Activated CD8-positive, alpha-beta memory T cell treated with anti-CD3 and anti-CD28 coated beads for 48 hours (primary cell): ENCODE data around the gene CTBP2.
A peak's percentile ranks its signal among the peaks of the same experiment; 100 is the strongest.

Experiments used
- DNase-seq, 3 experiments: peaks; one replicate each; pipeline ENCODE4 v3.0.0-alpha.2; 2020; ENCODE audit warnings: low read depth in 2 of 3, low spot score in 2 of 3

The CTBP2 gene

GRCh38 chr10:125026036-125026931 is 134.1 kb downstream of the CTBP2 start:
- no peak for DNase-seq

GRCh38 chr10:125025341-125025740 is 135.0 kb downstream of the CTBP2 start:
- no peak for DNase-seq

- no peak for DNase-seq
These were observed 135.7 kb downstream of the CTBP2 start for GRCh38 chr10:125024497-125025234.

- no peak for DNase-seq
These were observed 136.4 kb downstream of the CTBP2 start for GRCh38 chr10:125023862-125024496.

GRCh38 chr10:125023255-125023654 is 137.1 kb downstream of the CTBP2 start:
- DNase-seq: no peak

- no peak for DNase-seq
These were observed 137.7 kb downstream of the CTBP2 start for GRCh38 chr10:125022671-125023070.

- no peak for DNase-seq
These were observed 138.5 kb downstream of the CTBP2 start for GRCh38 chr10:125021686-125022344.

GRCh38 chr10:125020871-125021270 is 139.5 kb downstream of the CTBP2 start:
- no peak for DNase-seq

GRCh38 chr10:125020386-125020785 is 140.0 kb downstream of the CTBP2 start:
- DNase-seq: no peak

GRCh38 chr10:125018576-125019143 is 141.7 kb downstream of the CTBP2 start:
- no peak for DNase-seq

GRCh38 chr10:125017547-125018298 is 142.6 kb downstream of the CTBP2 start:
- DNase-seq: no peak

GRCh38 chr10:125016611-125017202 is 143.7 kb downstream of the CTBP2 start:
- DNase-seq: no peak

GRCh38 chr10:125016123-125016522 is 144.2 kb downstream of the CTBP2 start:
- no peak for DNase-seq

GRCh38 chr10:125015356-125015944 is 144.9 kb downstream of the CTBP2 start:
- DNase-seq: peak in 1 of 3 experiments; percentile 6

- DNase-seq: no peak
These were observed 145.5 kb downstream of the CTBP2 start for GRCh38 chr10:125014836-125015355.

GRCh38 chr10:125014086-125014830 is 146.1 kb downstream of the CTBP2 start:
- DNase-seq: no peak

- no peak for DNase-seq
These were observed 146.9 kb downstream of the CTBP2 start for GRCh38 chr10:125013529-125013872.

- DNase-seq: no peak
These were observed 147.4 kb downstream of the CTBP2 start for GRCh38 chr10:125012851-125013528.
